H54 (cell line): ENCODE data around the gene CBY3.
A peak's percentile ranks its signal among the peaks of the same experiment; 100 is the strongest.
"Not testable (repeated sequence)": the region's sequence is repeated elsewhere in the genome, so short reads cannot be mapped to it uniquely, and the experiment has no call there.

Experiments
- DNase-seq: peaks from one replicate; pipeline ENCODE4 v3.0.0; 2011; ENCODE audit warnings: low spot score, mixed read lengths; ENCODE audit not compliant: insufficient read length
- FAIRE-seq: peaks from 3 replicates; lab custom pipeline; 2011; peaks lifted over from hg19 to GRCh38; lab: Jason Lieb, UNC
- POLR2A ChIP-seq: IDR thresholded peaks from 2 replicates; pipeline ENCODE4 v1.6.1; 2011; ENCODE audit warnings: low read depth, mild to moderate bottlenecking, low read length

CBY3 gene

GRCh38 chr5:179696603-179697002 lies 15.8 kb upstream of the CBY3 start:
- TF ChIP-seq POLR2A, result no peak
- DNase-seq (no peak), FAIRE-seq (no peak)

GRCh38 chr5:179694561-179694960 lies 13.7 kb upstream of the CBY3 start:
- FAIRE-seq, result no peak
- TF ChIP-seq POLR2A, result no peak

GRCh38 chr5:179689212-179689611 lies 8.4 kb upstream of the CBY3 start:
- not testable (repeated sequence) for DNase-seq

More at GRCh38 chr5:179694561-179694960, 13.7 kb upstream of the CBY3 start:
- DNase-seq, result no peak

GRCh38 chr5:179680014-179680779 lies 637 bp downstream of the CBY3 start:
- DNase-seq, result no peak
- no peak for FAIRE-seq
- no peak for TF ChIP-seq POLR2A

More at GRCh38 chr5:179689212-179689611, 8.4 kb upstream of the CBY3 start:
- not testable (repeated sequence) for FAIRE-seq

- FAIRE-seq (no peak), DNase-seq (no peak)
- no peak for TF ChIP-seq POLR2A
These were observed 1.7 kb downstream of the CBY3 start for GRCh38 chr5:179679014-179679674.

- TF ChIP-seq POLR2A, result peak; percentile 99
- FAIRE-seq (no peak), DNase-seq (peak; percentile 98)
These were observed 2.4 kb downstream of the CBY3 start for GRCh38 chr5:179678223-179679013.

- DNase-seq (peak; percentile 44), FAIRE-seq (no peak)
- TF ChIP-seq POLR2A, result no peak
These were observed 12.4 kb downstream of the CBY3 start for GRCh38 chr5:179668391-179668790.

GRCh38 chr5:179661647-179662046 lies 19.2 kb downstream of the CBY3 start:
- FAIRE-seq, result not testable (repeated sequence)

GRCh38 chr5:179658179-179658856 lies 22.5 kb downstream of the CBY3 start:
- not testable (repeated sequence) for FAIRE-seq, DNase-seq

More at GRCh38 chr5:179661647-179662046, 19.2 kb downstream of the CBY3 start:
- not testable (repeated sequence) for DNase-seq

- not testable (repeated sequence) for DNase-seq
- FAIRE-seq, result peak; percentile 20
These were observed 23.3 kb downstream of the CBY3 start for GRCh38 chr5:179657302-179658178.

- FAIRE-seq, DNase-seq: not testable (repeated sequence)
These were observed 27.7 kb downstream of the CBY3 start for GRCh38 chr5:179653135-179653534.

- not testable (repeated sequence) for FAIRE-seq, DNase-seq
These were observed 30.6 kb downstream of the CBY3 start for GRCh38 chr5:179650245-179650644.

GRCh38 chr5:179649166-179649703 lies 31.6 kb downstream of the CBY3 start:
- not testable (repeated sequence) for FAIRE-seq, DNase-seq
